ENCODE measurements around the gene NTSR1. TPM values are rescaled to one million over a fixed set of nuclear protein-coding genes. Genes with fewer than 3 reads are reported as not detected.

Gene NTSR1
- total RNA-seq, 1 donor from 2014 or later, result 6.7 TPM

DNA sequence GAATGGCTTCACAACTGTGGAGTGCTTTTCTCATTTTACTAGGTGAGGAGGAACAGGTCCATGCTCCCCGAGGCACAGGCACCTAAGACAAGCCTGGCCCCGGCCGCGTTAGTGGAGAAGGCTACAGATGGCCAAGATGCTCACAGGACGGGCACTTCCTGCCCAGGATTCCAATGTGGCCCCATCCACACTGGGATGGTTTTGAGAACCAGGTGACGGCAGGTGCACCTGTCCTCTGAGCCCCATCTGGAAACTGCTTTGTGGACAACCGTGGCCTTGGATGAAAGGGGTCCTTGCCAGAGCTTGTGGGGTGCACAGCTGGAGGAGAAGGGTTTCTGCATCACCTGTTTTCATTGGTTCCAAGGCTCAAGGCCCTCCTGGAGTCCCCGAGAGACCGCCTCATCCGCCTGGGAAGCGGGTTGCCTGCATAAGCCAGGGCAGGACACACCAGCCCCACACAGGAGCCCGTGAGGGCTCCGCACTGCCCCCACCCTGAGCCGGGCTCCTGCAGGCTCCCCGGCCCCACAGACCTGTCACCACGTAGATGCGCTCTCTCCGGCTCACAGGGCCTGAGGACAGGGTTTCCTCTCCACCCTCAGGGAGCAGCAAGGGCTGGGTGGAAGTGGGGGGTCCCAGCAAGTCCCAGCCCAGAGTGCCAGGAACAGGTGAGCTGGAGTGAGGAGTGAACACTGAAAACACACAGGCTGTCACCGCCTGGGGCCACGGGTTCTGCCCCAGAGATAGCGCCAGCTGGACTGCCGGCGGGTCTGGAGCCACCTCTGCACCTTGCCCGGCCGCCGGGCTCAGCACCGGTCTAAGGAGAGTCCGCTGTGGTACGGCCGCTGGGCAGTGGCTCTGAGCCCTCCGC, 18.3 kb downstream of the NTSR1 start:
- no peak for DNase-seq

DNA sequence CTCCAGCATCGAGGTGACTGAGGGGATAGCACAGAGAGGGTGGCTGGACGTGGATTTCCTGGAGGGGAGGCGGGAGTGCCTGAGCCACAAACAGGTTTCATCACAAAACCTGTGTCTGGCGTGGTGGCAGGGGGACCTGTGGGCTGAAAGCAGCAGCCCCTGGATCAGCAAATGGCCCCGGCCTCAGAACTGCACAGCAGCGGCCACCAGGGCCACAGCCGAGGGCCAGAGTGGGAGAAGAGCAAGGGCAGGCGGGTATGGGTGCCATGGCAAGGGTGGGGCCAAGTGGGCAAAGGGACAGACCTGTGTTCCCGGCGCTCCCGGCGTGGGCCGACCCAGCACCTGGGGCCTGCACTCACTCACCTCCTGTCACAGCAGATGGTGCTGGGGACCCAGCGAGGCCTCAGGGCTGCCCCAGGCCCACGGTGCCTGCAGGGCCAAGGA, 19.0 kb downstream of the NTSR1 start:
- no peak for DNase-seq

DNA sequence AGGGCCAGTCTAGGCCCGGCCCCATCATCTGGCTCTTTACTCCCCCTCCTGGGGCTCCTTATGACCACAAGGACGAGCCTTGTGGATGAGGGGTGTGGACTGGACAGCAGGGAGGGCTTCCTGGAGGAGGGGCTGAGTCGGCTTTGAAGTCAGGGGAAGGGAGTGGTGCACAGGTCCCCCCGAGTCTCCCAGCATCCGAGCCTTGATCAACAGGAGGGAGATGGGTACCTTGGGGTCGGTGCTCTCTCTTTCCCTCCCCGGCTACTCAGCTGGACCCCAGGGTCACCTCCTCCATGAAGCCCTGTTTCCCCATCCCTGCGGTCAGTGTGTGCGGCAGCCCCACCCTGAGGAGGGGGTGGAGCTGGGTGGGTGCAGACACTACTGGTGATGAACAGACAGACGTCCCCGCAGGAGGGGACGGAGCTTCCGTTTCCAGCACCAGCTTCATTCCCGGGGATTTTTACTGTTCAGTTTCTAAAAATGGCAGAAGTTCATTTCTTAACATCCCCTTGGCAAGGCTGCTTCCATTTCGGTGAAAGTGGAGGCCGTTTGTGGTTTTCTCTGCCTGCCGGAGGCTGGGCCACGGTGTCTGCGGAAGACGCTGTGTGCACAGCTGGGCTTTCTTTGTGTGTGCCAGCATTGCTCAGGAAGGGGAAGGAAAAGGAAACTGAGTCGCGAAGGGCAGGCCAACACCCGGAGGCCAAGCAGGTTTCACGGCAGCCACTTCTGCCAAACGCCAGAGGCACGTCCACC, 19.6 kb downstream of the NTSR1 start:
- DNase-seq, result no peak

DNA sequence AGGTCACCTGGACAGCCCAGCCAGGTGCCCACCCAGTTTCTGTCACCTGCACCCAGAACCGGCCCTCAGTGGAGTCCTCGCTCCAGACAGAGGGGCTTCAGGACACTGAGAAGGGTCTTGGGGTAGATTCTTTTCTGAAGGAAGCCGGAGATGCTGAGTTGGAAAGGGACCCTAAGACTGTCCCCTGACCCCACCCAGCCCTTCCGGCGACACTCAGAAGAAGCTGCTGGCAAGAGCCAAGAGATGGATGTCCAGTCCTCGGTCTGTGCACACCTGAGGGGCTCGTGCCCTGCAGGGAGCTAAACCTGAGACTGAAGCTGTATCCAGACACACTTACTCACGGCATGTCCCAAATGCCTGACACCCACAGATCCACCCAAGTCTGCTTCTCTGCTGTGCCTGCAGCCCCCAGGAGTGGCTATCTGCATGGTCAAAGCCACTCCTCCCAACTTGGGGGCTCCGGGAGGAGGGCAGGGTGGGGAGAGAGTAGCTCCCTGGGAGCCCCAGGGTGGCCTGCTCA, 20.2 kb downstream of the NTSR1 start:
- DNase-seq, result no peak

DNA sequence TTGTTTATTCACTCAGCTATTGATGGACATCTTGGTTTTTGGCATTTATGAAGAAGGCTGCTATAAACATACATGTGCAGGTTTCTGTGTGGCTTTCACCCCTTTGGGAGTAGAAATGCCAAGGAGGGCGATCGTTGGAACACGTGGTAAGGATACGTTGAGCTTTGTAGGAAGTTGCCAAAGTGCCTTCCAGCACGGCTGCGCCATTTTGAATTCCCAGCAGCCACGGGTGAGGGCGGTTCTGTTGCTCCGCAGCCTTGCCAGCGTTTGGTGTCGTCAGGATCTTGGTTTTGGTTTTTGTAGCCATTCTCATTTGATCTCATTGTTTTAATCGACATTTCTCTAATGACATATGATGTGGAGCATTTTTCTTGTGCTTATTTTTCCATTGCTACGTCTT, 21.8 kb downstream of the NTSR1 start:
- no peak for DNase-seq

DNA sequence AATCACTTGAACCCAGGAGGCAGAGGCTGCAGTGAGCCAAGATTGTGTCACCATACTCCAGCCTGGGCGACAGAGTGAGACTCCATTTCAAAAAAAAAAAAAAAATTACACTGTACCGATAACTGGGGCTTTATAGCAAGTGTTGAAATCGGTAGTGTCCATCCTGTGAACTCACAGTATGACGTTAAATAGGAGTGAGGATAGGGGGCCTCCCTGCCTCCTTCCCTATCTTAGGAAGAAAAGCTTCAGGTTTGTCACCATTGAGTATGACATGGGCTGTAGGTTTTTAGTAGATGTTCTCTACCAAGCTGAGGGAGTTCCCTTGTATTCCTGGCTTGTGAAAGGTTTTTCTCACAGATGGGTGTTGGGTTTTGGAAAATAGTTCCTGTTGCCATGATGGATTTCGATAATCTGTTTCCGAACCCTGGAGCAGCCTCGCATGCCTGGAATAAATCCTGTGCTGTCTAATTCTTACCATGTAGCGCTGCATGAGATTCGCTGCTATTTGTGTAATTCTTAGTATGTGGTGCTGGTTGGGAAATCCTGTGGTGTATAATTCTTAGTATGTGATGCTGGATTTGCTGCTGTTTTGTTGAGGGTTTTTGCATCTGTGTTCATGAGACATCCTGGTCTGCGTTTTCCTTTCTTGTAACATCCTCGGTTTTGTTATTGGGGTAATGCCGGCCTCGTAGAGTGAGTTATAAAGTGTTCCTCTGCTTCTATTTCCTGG, 23.6 kb downstream of the NTSR1 start:
- no peak for DNase-seq

DNA sequence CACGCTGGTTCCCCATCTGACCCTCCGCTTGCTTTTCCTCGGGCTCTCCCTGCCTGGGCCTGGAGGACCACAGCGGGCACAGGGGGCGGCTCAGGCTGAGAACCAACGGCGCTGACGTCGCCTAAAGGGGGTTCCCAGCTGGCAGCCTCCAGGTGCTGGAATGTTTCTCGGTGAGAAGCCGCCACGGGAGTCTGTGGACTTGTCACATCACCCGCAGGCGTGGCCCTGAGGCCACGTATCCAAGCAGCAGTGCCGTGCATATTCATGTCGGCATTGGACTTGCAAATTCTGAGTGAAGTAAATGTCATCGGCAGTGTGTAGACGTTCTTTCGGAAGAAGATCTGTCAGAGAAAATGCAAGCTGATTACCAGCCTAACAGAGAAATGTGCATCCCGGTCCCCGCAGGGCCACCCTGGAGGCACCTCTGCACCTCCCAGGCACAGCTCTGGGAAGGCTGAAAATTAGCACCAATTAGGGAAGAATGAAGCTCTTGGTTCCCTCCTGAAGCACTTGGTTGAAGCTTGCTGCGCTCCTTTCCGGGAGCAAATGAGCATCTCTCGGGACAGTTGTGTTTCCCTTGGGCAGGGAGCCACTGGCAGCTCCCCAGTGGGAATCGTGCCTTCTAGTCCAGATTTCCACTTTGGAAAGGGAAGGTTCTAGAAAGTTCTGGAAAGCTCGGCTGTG, 24.3 kb downstream of the NTSR1 start:
- DNase-seq, result no peak

DNA sequence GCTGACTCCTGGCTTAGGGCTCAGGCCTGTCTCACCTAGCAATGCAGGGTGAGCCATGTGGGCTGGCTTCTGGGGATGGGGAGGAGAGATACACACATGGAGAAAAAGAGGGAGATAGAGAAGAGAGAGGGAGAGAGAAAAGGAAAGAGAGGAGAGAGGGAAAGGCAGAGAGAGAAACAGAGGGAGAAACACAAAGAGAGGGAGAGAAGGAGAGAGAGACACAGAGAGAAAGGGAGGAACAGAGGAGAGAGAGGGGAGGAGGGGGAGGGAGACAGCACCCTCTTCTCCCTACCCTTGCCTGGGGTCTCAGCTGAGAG, 24.8 kb downstream of the NTSR1 start:
- DNase-seq, result no peak

DNA sequence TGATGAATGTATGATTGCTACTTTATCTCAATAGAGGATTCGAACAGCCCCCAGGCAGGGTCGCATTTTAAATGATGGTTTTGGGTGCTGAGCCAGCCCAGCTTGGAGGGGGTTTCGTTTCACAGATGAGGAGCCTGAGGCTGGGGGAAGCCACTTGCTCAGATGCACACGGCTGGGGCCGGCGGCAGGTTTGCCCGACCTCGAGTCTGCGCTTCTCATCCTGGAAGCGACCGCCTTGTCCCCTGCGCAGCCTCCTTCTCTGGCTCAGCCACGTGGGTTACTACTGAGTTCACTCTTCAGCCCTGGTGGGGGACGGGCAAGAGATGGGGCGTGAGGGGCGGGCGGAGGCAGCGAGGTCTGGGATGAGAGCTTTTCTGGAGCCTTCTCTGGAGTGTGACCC, 25.3 kb downstream of the NTSR1 start:
- DNase-seq, result no peak

DNA sequence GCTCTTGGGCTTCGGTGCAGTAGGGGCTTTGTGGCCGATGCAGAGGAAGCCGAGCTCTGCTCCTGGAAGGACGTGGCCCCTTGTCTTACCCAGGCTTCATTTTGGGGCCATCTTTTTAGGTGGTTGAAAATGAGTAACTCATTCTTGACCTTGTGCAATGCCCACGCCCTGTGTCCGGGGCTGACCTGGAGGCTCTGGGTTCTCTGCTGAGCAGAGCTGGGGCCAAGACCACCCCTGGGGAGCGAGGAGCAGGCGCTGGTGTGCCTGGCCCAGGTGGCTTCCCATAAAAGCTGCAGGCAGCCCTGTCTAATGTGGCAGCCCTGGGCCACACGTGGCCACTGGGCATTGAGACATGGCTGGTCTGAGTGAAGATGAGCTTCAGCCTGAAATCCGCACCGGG, 25.7 kb downstream of the NTSR1 start:
- DNase-seq, result no peak

DNA sequence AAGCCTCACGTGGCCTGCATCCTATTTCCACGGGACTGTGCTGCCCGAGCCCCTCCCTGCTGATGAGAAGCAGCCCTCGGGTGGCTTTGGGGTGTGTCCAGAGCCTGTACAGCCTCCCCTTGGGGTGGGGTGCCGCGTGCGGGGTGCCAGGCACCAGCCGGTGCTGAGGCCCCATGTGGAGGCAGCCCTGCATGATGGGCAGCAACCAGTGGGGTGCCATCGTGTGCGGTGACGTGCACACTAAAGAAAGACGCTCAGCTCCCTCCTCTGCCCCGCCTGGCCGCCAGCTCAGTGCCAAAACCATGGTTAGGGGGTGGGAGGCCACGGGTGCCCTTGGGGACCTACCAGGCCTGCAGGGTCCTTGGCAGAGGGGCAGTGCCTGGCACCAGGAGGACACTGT, 26.2 kb downstream of the NTSR1 start:
- DNase-seq, result no peak

DNA sequence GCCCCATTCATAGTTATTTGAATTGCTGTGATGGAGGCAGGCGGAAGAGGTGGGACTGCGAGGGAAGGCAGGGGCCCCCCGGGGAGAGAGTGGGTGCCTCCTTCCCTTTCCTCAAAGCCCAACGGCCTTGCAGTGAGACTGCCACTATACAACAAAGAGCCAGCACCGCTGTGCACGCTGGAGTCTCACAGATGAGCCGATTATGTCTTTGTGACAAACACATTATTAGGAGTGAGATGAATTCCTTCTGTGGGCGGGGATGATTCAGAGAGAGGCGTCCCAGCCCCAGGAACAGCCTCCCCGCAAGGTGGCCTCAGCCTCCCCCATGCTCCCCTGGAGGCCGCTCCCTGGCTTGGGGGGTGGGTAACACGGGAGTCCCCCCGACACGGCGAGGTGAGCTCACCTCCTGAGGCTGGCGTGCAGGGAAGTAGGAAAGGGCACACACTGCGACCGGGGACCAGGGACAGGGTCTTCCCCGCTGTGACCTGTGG, 26.7 kb downstream of the NTSR1 start:
- DNase-seq, result no peak

DNA sequence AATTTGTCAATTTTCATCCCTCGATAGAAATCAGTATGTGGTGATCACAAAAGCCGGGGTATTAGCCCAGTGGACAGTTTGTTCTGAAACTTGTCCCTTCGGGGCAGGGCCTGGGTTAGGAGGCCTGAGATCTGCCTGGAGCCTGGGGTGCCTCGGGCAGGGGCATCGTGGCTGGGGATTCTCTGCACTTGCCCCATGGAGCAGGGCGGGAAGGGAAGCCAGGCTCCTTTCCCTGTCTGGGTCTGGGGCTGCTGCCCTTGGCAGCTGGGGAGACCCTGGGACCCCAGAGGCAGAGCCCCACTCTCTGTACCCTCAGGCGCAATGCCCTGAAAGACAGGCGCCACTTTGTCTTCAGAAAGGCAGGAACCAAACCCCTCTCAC, 27.4 kb downstream of the NTSR1 start:
- no peak for DNase-seq

DNA sequence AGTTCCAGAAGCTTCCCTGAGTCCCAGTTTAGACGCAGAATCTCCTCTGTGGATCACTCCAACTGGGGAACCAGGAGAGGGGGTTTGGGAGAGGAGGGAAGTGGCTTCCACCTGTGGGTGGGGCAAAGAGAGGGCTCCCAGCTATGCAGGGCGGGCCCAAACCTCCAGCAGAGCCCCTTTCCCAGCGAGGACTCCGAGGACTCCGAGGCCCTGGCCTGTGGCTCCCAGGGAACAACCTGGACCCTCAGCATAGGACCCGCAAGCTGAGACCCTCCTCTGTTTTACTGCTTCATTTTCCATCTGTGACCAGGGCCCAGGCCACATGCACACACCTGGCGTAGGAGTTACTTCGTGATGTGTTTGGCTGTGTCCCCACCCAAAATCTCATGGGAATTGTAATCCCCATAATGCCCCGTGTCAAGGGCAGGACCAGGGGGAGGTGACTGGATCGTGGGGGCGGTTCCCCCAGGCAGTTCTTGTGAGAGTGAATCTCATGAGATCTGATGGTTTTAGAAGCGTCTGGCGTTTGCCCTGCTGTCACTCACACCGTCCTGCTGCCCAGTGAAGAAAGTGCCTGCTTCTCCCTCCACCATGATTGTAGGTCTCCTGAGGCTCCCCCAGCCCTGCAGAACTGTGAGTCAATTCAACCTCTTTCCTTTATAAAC, 27.9 kb downstream of the NTSR1 start:
- no peak for DNase-seq

DNA sequence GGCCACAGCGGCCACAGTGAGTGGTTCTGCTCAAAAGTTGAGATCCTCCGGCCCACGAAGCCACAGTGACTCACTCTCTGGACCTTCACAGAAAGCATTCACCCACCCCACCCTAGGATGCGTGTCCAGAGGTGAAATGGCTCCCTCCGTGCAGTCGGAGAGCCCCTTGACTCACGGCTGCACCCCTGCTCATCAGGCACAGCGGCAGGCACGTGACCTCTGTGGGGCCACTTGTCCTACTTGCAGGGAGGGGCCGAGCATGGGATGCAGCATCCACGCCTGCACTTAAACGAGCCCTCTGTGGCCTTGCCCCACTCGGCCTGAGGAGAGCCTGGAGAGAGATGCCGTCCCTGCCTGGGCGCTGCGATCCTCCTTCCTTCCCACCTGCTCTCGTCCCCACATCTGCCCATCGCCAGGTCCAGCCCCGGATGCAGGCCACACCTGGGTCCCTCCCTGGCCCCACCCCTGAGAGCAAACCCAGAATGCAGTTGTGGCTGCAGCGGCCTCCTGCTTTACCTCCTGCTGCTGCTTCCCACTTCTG, 28.7 kb downstream of the NTSR1 start:
- DNase-seq, result no peak

DNA sequence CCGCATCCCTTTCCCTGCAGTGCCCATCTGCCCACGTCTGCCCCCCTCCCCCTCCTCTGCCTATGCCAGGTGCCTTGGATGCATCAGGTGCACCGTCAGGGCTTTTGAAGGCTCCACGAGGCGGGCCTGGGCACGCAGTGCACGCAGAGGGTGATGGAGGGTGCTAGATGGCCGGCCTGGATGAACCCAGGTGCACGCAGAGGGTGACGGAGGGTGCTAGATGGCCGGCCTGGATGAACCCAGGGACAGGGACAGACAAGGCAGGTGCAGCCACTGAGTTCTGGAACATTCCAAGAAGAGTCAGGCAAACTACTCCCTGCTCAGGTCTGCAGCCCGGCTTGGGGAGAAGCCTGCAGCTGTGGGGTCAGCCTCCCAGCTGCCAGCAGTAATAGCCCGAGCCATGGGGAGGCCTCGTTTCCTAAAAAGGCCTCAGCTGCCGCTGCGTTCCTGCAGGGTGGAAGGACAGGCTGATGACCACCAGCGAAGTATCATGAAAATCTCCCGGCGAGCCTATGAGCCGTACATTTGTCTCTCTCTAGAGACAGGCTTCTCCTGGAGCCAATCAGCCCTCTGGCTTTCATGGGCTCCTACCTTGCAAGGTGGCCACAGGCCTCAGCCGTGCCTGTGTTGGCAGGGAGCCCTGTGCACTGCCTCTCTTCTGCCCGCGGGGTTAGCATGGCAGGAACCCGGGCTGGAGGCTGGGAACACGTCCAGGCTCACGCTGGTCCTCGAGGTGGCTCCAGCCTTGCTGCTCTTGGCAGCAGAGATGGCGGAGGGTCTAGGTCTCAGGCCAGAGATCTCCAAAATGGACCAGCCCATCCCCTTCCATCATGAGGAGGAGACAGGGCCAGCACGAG, 29.6 kb downstream of the NTSR1 start:
- no peak for DNase-seq

DNA sequence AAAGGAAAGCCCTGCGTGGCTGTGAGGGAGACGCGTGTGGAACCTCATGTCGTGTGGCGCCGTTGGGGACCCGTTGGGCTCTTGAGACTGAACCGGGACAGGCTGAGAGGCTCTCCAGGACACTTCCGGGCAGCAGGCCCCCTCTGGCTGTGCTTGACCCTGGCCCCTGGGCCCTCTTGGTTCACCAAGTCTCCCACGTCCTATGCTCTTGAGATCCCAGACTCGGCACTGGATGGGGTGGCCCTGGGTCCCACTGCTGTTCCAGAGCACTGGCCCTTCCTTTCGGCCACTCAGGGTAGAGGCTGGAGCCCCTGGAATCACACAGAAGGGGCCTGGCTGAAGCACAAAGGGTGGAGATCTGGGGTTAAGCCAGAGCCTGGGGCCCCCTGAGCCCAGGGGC, 30.4 kb downstream of the NTSR1 start:
- DNase-seq, result no peak

DNA sequence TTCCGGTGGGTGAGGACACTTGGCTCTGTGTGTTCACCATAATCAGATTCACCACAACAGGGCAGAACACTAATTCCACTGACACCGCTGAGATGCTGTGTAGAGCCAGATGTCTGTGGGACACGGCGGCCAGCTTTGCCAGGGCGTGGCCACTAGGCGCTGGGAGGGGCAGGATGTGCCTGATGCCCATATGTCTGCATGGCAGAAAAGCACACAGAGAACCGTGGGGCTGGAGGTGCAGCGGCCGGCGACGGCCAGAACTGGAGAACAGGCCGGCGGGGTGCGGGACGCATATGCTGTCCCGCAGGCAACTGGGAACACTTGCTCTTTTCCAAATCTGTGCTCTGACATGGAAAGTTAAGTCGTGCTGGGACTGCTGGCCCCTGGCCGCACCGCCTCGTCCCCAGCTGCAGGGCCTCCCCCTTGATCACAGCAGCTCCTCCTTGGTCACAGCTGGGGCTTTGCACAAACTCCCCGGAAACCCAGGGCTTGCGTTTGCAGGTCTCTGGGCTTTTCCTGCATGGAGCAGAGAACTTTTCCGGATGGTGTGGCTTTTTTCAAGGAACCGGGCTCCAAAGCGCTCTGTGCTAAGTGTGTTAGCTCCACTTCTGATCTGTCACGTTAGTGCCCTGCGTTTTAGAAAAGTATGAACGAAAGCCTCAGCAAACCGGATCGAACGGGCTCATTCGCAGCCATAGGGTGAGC, 31.1 kb downstream of the NTSR1 start:
- no peak for DNase-seq

DNA sequence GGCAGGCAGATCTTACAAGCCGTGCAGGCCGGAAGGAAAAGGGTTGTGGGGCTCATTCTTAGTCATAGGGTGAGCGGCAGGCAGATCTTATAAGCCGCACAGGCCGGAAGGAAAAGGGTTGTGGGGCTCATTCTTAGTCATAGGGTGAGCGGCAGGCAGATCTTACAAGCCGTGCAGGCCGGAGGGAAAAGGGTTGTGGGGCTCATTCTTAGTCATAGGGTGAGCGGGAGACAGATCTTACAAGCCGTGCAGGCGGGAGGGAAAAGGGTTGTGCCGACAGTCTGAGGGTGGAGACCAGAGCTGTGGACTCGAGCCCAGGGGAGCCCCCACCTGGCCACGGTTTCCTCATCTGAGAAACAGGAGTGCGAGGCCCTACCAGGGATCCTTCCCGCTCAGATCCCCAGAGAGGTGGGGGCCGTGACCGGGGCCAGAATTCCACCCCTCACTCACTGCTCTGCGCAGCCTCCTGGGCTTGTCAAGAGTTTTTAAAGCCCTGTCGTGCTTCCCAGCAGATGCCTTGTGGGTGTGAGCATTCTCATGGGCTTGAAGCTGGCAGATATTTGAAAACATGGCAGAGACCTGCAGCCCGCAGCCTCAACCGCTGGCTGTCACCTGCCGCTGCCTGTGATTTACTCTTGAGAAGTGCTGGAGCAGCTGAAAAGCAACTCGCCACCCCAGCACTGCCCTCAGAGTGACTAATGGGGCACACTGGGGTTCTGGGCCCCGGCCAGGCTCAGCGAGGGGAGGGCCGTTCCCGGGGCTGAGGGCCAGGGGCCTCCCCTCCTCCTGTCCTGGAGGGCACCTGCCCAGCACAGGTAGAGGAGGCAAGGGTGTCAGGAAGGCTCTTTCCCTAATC, 31.9 kb downstream of the NTSR1 start:
- no peak for DNase-seq

Measured in occipital lobe (tissue), 2 donors.